ENCODE data around the gene ADORA1. TPM values are rescaled to one million over a fixed set of nuclear protein-coding genes. Genes with fewer than 3 reads are reported as not detected.

Gene ADORA1
- total and polyA plus RNA-seq, 2 experiments from 2014 or later: 8.5 to 22.2 TPM

- Histone ChIP-seq H3K4me3 (no peak overlapping the region), H3K9me3 (ENCODE audit: low read depth) (no peaks in the 10 kb centered on the region), H3K27me3 (no peaks in the 10 kb centered on the region), H3K4me1 (ENCODE audit: low read depth) (peaks cover 35% of the 10 kb centered on the region), H3K36me3 (no peaks in the 10 kb centered on the region), H3K27ac (peak overlapping the region; percentile 64)
- no peak for TF ChIP-seq CTCF (IDR thresholded peaks at IDR 0.05; ENCODE audit: low read depth, low read length)
- no peak for DNase-seq (ENCODE audit: low read depth in 1 of 2, low spot score in 1 of 2)
Measured at GRCh38 chr1:203086992-203087763, 40.3 kb upstream of the ADORA1 start.

- Histone ChIP-seq H3K36me3 (no peaks in the 10 kb centered on the region), H3K27me3 (no peaks in the 10 kb centered on the region), H3K4me1 (ENCODE audit: low read depth) (peaks cover 35% of the 10 kb centered on the region), H3K9me3 (ENCODE audit: low read depth) (no peaks in the 10 kb centered on the region), H3K27ac (no peak overlapping the region), H3K4me3 (no peak overlapping the region)
- no peak for TF ChIP-seq CTCF (IDR thresholded peaks at IDR 0.05; ENCODE audit: low read depth, low read length)
- DNase-seq (ENCODE audit: low read depth in 1 of 2, low spot score in 1 of 2): no peak
Measured at GRCh38 chr1:203088441-203088840, 39.1 kb upstream of the ADORA1 start.

- H3K36me3 ChIP-seq: no peaks in the 10 kb centered on the region
- peaks cover 35% of the 10 kb centered on the region for H3K4me1 ChIP-seq (ENCODE audit: low read depth)
- no peaks in the 10 kb centered on the region for H3K27me3 ChIP-seq
- no peak for TF ChIP-seq CTCF (IDR thresholded peaks at IDR 0.05; ENCODE audit: low read depth, low read length)
- no peak overlapping the region for H3K27ac ChIP-seq
- H3K4me3 ChIP-seq: no peak overlapping the region
- H3K9me3 ChIP-seq (ENCODE audit: low read depth): no peaks in the 10 kb centered on the region
- no peak for DNase-seq (ENCODE audit: low read depth in 1 of 2, low spot score in 1 of 2)
Measured at GRCh38 chr1:203089001-203089650, 38.4 kb upstream of the ADORA1 start.

GRCh38 chr1:203089651-203090045 lies 37.9 kb upstream of the ADORA1 start:
- Histone ChIP-seq H3K4me3 (no peak overlapping the region), H3K36me3 (no peaks in the 10 kb centered on the region), H3K9me3 (ENCODE audit: low read depth) (no peaks in the 10 kb centered on the region), H3K27ac (no peak overlapping the region), H3K27me3 (no peaks in the 10 kb centered on the region), H3K4me1 (ENCODE audit: low read depth) (peaks cover 35% of the 10 kb centered on the region)
- TF ChIP-seq CTCF (IDR thresholded peaks at IDR 0.05; ENCODE audit: low read depth, low read length): no peak
- DNase-seq (ENCODE audit: low read depth in 1 of 2, low spot score in 1 of 2): no peak

GRCh38 chr1:203090421-203091198 lies 36.9 kb upstream of the ADORA1 start:
- Histone ChIP-seq H3K4me1 (ENCODE audit: low read depth) (peaks cover 30% of the 10 kb centered on the region), H3K27me3 (no peaks in the 10 kb centered on the region), H3K4me3 (no peak overlapping the region), H3K36me3 (no peaks in the 10 kb centered on the region), H3K9me3 (ENCODE audit: low read depth) (no peaks in the 10 kb centered on the region), H3K27ac (no peak overlapping the region)
- no peak for DNase-seq (ENCODE audit: low read depth in 1 of 2, low spot score in 1 of 2)
- no peak for TF ChIP-seq CTCF (IDR thresholded peaks at IDR 0.05; ENCODE audit: low read depth, low read length)

All from cardiac muscle cell (in vitro differentiated cells and primary cell).